GM19395 (cell line): ENCODE data around the gene SYTL3.
"Not testable (repeated sequence)": the region's sequence is repeated elsewhere in the genome, so short reads cannot be mapped to it uniquely, and the experiment has no call there.

ENCODE experiments used
- ATAC-seq: cut with Tn5 transposase; IDR thresholded peaks from one replicate; pipeline ENCODE4 v1.9.1; 2021; ENCODE audit warnings: mild to moderate bottlenecking, moderate library complexity; ENCODE audit not compliant: unreplicated experiment

SYTL3 gene

GRCh38 chr6:158621694-158622544 lies 27.9 kb upstream of the SYTL3 start:
- no peak for ATAC-seq

DNA sequence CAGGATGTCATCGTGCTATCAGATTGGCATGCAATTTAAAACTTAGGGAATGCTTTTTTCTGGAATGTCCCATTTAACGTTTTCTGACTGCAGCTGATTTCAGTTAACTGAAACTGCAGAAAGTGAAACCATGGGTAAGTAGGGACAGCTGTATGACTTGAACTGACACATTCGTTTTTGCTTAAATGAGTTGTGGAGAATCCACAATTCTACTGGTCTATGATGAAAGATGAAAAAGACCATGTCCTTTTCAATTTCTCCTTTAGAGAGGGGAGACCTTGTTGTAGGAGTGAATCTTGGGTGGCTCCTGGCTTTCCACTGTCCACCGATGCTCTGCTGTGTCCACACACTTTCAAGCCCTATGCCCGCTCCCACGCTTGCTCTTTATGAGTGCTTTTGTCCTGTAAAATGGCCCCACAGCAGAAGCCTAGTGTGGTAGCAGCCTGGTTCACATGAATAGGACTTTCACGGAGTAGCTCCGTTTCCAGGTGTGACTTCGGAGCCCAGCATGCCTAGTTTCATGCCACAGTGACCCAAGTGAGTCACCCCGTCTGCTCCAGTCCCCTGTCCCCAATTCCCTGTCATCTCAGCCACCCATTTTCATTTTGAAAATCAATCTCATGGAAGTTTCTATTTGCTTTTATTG lies 27.2 kb upstream of the SYTL3 start:
- ATAC-seq = no peak

DNA sequence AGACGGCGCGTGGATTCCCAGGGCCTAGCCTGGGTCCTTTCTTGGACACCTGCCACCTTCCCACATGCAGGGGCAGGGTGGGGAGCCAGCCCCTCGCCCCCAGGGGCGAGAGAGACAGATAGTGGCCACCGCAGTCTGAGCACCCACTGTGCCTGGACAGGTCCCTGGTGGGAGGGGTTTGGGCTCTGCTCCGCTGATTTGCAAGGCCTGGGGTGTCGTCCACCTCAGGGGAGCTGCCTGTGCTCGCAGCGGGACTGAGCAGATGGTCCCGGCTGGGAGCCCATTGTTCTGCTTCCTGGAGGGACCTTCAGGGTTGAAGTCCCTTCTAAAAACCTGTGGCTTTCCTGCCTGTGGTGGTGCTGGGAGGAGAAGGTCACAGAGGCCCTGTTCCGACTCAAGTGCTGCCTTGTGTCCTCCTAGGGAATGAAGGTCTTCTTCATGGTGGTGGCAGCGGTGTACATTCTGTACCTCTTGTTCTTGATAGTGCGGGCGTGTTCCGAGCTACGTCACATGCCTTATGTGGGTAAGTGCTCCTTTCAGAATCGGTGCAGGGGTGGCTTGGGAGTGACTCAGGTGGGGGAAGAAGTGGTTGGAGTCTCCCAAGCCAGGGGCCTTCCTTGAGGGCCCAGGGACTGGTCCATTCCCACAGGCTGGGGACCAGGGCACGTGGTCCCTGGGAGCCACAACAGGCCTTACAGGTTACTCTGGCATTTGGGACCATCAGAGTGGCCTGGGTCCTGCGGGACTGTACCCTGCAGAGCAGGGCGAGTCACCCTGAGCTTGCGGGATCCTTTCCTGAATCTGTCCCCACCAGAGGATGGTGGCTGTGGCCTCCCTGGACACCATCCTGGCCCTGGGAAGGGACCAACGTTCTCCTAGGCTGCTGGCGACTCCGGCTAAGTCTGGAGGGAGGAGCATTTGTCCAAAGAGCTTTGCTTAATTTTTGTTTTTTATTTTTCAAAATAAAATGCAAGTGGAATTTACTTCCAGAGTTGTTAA lies 24.9 kb upstream of the SYTL3 start:
- ATAC-seq = no peak

DNA sequence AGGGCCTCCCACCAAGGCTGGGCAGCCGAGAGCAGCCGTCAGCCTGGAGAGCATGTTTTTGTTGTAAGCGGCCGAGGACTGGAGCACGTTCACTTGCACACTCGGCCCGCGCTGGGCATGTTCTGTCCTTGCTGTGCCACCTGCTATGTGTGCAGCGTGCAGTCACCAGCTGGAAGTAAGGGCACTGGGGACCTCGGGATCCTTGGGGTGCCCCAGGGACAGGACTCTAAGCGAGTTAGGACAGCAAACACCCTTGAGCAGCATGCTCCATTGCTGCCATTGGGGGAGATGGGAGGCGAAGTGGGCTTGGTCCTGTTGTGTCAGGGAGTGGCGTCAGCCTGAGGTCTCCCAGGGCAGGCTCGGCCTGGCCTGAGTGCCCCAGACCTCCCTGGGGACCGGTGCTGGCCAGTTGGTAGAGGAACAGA lies 24.0 kb upstream of the SYTL3 start:
- ATAC-seq = no peak

DNA sequence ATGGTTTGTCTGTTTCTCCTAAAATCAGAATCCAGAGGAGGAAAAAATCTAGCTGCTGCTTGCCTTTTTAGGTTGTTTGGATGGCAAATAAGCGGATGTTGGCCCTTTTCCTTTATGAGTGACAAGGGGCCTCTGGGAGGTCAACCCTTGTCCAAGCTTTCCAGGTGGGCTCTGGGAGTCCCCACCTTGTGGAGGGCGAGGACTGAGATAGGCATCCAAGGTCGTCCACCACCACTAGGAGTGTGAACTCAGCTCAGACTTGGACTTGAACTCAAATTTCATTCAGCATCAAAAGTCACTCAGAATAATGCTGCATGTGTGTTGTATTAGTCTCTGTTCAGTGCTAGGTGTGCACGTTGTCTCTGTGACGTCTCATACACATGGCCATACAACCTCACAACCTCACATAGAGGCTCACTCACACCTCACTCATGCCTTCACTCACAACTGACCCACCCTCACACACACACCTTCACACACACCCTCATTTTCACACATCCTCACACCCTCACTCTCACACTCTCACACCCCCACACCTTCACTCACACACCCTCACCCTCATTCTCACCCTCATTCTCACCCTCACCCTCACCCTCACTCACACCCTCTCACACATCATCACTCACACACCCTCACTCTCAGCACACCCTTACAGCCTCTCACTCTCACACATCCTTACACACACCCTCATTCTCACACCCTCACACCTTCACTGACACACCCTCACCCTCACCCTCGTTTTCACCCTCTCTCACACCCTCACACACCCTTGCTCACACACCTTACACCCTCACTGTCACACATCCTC lies 23.3 kb upstream of the SYTL3 start:
- ATAC-seq = no peak

DNA sequence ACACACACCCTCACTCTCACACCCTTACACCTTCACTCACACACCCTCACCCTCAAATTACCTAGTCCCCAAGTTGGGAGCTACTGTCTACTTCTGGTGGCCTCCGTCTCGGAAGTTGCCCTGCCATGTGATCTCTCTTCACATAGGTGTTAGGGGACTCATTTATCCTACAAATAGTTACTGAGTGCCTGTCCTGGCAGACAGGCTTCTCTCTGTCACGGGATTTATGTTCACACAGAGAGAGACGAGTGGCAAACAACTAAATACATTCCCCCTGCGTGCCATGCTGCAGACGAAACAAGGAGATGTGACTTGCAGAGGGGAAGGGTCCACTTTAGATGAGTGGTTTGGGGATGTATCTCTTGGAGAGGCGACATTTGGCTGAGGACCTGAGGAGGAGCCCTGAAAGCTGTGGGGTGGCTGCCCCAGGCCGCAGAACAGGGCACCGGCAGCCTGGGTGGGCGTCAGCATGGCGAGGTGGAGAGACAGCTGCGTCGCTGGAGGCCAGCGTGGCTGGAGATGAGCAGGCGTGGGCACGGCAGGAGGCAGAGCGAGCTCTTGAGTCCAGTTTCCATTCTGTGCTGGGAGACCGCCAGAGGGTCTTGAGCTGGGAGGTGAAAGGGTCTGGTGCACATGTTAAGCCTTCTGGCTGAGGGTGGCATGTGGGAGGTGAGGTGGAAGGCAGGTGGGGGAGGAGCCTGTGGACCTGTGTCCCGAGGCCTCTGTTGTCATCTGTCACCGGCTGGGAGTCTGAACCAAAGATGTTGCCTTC lies 22.5 kb upstream of the SYTL3 start:
- ATAC-seq = no peak

DNA sequence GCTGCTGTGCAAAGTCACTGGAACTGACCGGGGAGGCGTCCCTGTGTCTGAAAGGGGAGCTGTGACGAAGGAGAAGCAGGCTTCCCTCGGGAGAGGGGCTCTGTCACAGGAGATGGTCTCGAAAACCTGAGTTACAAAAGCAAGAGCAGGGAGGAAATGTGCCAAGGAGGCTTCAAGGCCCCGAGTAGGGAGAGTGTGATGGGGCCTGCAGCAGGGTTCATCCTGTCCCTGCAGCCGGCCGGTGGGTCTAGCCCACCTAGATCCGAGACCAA lies 22.0 kb upstream of the SYTL3 start:
- ATAC-seq = no peak

- ATAC-seq = no peak
Measured at GRCh38 chr6:158628542-158628941, 21.3 kb upstream of the SYTL3 start.

- no peak for ATAC-seq
Measured at GRCh38 chr6:158629367-158630221, 20.3 kb upstream of the SYTL3 start.

GRCh38 chr6:158630938-158631616 lies 18.8 kb upstream of the SYTL3 start:
- ATAC-seq = no peak

GRCh38 chr6:158631678-158632537 lies 17.9 kb upstream of the SYTL3 start:
- ATAC-seq = no peak

GRCh38 chr6:158632538-158633119 lies 17.2 kb upstream of the SYTL3 start:
- not testable (repeated sequence) for ATAC-seq

DNA sequence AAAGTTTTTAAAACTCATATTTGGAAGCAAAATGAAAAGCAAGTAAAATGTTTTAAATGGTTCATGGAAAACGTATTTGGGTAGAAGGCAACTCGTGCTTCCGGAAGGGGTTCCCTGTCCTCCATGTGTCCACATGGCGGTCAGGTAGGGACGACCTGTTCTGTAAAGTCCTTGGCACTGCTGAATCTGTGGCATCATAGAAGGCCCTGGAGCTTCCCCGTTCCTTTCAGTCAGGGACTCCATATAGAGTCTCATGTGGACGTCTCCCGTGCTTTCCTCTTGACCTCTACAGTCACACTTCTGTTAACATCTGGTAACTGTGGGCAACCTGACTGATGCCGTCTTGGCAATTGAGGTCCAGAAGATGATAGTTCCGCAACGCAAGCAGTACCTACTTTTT lies 16.7 kb upstream of the SYTL3 start:
- ATAC-seq = no peak

GRCh38 chr6:158634695-158635426 lies 15.0 kb upstream of the SYTL3 start:
- no peak for ATAC-seq

- ATAC-seq = no peak
Measured at GRCh38 chr6:158635427-158636073, 14.3 kb upstream of the SYTL3 start.

GRCh38 chr6:158636778-158637177 lies 13.1 kb upstream of the SYTL3 start:
- ATAC-seq = no peak
